Mucosa of stomach (tissue), 1 donor: ENCODE data around the gene STRIT1.

Experiments used
- H3K27me3 ChIP-seq: one replicate; pipeline ENCODE4 v1.7.0; 2013; ENCODE audit warnings: mild to moderate bottlenecking, low read length; ENCODE audit not compliant: control insufficient read depth, insufficient read depth
- H3K36me3 ChIP-seq: one replicate; pipeline ENCODE4 v1.7.0; 2013; ENCODE audit warnings: low read length; ENCODE audit not compliant: control insufficient read depth, insufficient read depth
- H3K4me1 ChIP-seq: one replicate; pipeline ENCODE4 v1.7.0; 2013; ENCODE audit warnings: mild to moderate bottlenecking, low read length; ENCODE audit not compliant: control insufficient read depth, insufficient read depth
- H3K4me3 ChIP-seq: one replicate; pipeline ENCODE4 v1.7.0; 2013; ENCODE audit warnings: low read length
- H3K9ac ChIP-seq: one replicate; pipeline ENCODE4 v1.7.0; 2013; ENCODE audit warnings: mild to moderate bottlenecking, low read length, moderate library complexity
- H3K9me3 ChIP-seq: one replicate; pipeline ENCODE4 v1.7.0; 2013; ENCODE audit warnings: mild to moderate bottlenecking, low read length, moderate library complexity; ENCODE audit not compliant: control insufficient read depth
- donor health status: Pancreatic carcinoma.

Gene STRIT1

DNA sequence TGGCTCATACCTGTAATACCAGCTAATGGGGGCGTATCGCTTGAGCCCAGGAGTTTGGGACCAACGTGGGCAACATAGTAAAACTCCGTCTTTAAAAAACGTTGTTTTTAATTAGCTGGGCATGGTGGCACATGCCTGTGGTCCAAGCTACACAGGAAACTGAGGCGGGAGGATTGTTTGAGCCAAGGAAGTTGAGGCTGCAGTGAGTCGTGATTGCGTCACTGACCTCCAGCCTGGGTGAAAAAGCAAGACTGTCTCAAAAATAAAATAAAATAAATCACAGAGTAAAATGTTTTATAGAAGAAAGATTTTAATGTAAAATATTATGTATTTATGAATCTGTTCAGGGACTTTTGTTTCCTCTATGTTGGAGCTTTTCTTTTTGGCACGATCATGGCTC lies 15.3 kb upstream of the STRIT1 start:
- no peak overlapping the region for H3K4me3 ChIP-seq
- no peaks in the 10 kb centered on the region for H3K9me3 ChIP-seq
- H3K27me3 ChIP-seq: no peaks in the 10 kb centered on the region
- H3K36me3 ChIP-seq: no peaks in the 10 kb centered on the region
- H3K9ac ChIP-seq: no peak overlapping the region
- H3K4me1 ChIP-seq: no peaks in the 10 kb centered on the region

DNA sequence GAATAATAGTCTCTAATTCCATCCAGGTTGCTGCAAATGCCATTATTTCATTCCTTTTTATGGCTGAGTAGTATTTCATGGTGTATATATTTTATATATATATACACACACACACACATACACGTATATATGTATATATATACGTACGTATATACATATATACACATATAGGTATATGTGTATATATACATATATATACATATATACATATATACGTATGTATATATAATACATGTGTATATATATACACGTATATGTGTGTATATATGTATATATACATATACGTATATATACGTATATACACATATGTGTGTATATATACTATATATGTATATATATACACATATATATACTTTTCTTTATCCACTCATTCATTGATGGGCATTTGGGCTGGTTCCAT lies 13.7 kb upstream of the STRIT1 start:
- Histone ChIP-seq H3K9ac (no peak overlapping the region), H3K27me3 (no peaks in the 10 kb centered on the region), H3K9me3 (no peaks in the 10 kb centered on the region)

DNA sequence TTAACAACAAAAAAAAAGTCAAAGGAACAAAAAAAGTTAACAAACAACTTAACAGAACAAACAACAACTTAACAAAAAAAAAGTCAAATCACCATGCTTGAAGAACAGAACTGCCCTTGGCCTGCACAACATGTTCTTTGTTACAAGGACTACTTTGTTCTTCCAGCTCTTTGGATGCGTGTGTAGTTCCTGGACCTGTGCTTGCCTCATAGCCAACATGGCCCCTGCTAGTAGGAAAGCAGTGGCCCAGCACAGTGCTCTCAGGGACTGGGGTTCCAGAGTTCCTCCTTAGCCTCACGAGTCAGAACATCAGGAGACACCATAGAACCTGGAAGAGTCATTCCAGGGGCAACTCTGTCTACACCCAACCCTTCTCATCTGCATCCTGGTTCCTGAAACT lies 10.9 kb upstream of the STRIT1 start:
- H3K4me3 ChIP-seq: no peak overlapping the region
- H3K9me3 ChIP-seq: no peaks in the 10 kb centered on the region
- H3K27me3 ChIP-seq: no peaks in the 10 kb centered on the region
- no peaks in the 10 kb centered on the region for H3K4me1 ChIP-seq
- no peaks in the 10 kb centered on the region for H3K36me3 ChIP-seq
- H3K9ac ChIP-seq: no peak overlapping the region

More for the DNA sequence above, 13.7 kb upstream of the STRIT1 start:
- no peaks in the 10 kb centered on the region for H3K4me1 ChIP-seq
- no peak overlapping the region for H3K4me3 ChIP-seq
- H3K36me3 ChIP-seq: no peaks in the 10 kb centered on the region

DNA sequence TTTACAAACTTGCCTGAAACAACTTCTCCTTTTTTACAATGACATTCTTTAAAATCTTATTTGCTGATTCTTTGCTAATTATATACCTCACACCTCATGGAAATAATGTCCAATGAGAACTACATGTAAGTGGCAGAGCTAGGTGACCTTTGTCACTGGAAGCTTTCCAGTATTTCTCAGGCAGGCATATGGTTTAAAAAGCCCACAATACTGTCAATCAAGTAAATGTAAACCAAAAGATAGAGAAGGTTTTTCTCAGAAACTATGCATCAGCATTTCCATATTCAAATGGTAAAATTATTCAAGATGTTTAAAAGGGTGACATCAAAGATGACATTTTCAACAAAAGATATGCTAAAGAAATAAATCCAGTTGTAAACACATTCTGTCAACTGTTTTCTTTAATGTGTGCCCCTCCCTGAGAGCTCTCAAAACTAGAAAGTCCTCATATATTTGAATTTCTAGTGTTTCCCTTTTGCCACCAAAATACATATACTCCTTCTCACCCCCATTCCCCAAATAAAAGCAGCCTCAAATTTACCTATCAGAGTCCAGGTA lies 10.1 kb upstream of the STRIT1 start:
- Histone ChIP-seq H3K9me3 (no peaks in the 10 kb centered on the region), H3K4me3 (no peak overlapping the region), H3K9ac (no peak overlapping the region), H3K27me3 (no peaks in the 10 kb centered on the region), H3K36me3 (no peaks in the 10 kb centered on the region), H3K4me1 (no peaks in the 10 kb centered on the region)

DNA sequence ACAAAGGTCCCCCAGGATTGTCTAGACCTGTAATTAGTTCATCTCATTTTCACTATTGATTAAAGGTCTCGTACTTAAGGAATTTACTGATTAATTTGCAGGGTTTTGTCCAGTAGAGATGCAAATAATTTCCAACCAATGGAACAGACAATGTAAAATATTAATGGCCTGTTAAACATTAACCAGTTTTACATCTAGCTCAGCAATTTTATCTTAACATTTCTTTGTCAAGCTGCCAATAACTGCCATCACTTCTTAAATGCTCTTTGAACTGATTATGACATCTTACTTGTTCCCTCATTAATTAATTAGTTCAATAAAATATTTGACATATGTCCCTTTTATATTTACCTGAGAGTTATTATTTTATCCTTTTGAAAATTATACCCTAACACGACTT lies 9.4 kb upstream of the STRIT1 start:
- Histone ChIP-seq H3K9ac (no peak overlapping the region), H3K36me3 (no peaks in the 10 kb centered on the region), H3K4me1 (no peaks in the 10 kb centered on the region), H3K27me3 (no peaks in the 10 kb centered on the region), H3K4me3 (no peak overlapping the region), H3K9me3 (no peaks in the 10 kb centered on the region)

DNA sequence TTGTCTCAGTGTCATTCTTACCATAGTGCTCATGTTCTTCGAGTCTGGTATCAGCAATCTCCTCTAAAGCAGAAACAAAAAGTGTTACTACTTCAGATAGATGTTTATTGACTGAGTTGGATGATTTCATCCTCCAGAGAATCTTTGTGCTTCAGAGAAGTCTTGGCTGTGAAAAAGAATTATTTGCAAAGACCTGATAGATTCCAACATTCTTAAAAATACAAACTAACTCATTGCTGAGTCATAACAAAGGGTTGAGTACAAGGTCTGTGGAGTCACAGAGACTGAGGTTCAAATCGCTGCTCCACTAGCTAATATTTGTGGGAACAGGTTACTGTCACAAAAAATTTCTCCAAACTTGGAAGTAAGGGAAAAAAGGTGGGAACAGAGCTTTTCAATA lies 9.0 kb upstream of the STRIT1 start:
- Histone ChIP-seq H3K4me1 (no peaks in the 10 kb centered on the region), H3K4me3 (no peak overlapping the region), H3K27me3 (no peaks in the 10 kb centered on the region), H3K36me3 (no peaks in the 10 kb centered on the region), H3K9me3 (no peaks in the 10 kb centered on the region), H3K9ac (no peak overlapping the region)

DNA sequence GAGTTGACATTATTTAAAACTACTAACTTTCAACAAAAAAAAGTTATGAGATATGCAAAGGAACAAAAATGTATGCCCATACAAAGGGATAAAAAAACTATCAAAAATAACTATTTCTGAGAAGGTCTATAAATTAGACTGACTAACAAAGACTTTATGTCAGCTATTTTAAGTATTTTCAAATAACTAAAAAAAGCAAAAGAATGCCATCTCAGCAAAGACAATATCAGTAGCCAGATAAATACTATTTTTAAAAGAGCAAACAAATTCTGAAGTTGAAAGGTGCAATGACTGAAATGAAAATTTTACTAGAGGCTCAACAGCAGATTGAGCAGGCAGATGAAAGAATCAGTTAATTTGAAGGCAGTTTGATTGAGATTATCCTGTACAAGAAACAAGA lies 3.6 kb upstream of the STRIT1 start:
- Histone ChIP-seq H3K9me3 (peaks cover 6% of the 10 kb centered on the region), H3K27me3 (no peaks in the 10 kb centered on the region), H3K4me3 (no peak overlapping the region), H3K9ac (no peak overlapping the region), H3K36me3 (no peaks in the 10 kb centered on the region), H3K4me1 (no peaks in the 10 kb centered on the region)

DNA sequence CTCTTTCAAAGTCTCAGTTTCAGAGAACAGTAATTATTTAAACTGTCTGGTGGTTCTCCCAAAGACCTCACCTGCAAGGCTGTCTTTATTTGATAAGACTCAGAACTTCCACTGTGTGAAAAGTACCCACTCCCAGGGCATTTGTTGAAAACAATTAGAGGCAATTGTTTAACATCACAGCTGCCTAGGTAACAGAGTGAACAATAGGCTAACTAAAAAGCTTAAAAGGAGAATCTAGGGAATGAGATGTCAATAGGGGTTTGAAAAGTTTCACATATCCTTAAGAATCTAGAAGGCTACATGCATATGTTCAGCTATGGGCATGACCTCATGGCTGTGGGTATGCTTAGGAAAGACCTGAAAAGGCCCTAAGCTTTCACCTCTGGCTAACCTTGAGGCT lies 2.9 kb upstream of the STRIT1 start:
- Histone ChIP-seq H3K9ac (no peak overlapping the region), H3K4me3 (no peak overlapping the region), H3K4me1 (no peaks in the 10 kb centered on the region)

DNA sequence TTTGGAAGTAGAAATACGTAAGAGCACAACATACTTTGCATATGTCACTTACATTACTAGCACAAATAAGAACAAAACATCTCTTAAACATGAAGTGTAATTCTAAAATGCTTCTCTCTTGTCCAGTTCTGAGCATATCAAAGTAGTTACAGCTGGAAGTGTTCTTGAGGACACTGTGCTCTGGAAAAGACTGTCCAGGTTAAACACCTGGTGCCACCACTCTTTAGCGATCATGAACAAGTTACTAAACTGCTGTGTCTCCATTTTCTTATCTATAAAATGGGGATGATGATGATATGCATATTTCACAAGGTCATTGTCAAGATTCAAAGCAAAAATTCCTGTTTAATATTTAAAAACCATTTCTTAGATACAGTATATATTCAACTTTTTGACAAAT lies 790 bp downstream of the STRIT1 start:
- Histone ChIP-seq H3K4me1 (no peaks in the 10 kb centered on the region), H3K9me3 (peaks cover 6% of the 10 kb centered on the region), H3K4me3 (no peak overlapping the region), H3K9ac (no peak overlapping the region), H3K27me3 (no peaks in the 10 kb centered on the region), H3K36me3 (no peaks in the 10 kb centered on the region)

More for the DNA sequence above, 2.9 kb upstream of the STRIT1 start:
- Histone ChIP-seq H3K9me3 (peaks cover 6% of the 10 kb centered on the region), H3K27me3 (no peaks in the 10 kb centered on the region), H3K36me3 (no peaks in the 10 kb centered on the region)

DNA sequence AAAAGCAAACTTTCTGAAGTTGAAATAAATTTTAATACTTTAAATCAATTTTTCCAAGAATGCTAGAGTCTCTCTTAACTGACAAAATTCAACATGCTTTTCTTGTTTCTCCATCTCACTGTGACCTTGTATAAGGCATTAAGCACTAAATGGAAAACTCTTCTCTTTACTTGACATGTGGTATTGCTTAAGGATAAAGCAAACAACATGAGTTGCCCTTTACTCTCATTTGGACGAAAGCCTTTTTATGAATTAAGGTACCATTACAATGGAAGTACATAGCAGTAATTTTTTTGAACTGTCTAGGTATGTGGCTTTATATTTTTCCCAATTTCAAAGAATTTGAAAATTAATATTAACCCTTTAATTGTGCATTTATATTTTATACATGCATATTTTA lies 1.4 kb downstream of the STRIT1 start:
- H3K4me3 ChIP-seq: no peak overlapping the region
- H3K9ac ChIP-seq: no peak overlapping the region
- peaks cover 6% of the 10 kb centered on the region for H3K9me3 ChIP-seq
- H3K4me1 ChIP-seq: no peaks in the 10 kb centered on the region
- H3K36me3 ChIP-seq: no peaks in the 10 kb centered on the region
- H3K27me3 ChIP-seq: no peaks in the 10 kb centered on the region

DNA sequence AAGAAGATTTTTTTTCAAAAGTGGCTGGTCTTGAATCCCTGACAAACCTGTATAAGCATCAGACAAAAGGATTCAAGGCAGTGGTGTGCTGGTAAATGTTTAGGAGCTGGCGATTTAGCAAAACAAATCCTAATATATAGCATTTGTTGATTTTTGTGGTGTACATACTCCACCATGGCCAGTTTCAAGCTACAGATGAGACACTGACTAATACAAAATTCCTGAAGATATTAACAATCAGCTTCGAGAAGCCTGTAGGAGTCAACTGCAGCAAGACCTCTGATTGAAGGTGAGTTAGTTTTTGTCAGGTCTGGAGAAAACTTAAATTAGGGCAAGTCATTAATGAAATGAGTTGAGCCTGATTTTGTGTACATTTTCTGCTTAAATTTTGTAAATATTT lies 6.7 kb downstream of the STRIT1 start:
- Histone ChIP-seq H3K9ac (no peak overlapping the region), H3K27me3 (no peaks in the 10 kb centered on the region), H3K36me3 (no peaks in the 10 kb centered on the region), H3K9me3 (no peaks in the 10 kb centered on the region), H3K4me3 (no peak overlapping the region), H3K4me1 (no peaks in the 10 kb centered on the region)

DNA sequence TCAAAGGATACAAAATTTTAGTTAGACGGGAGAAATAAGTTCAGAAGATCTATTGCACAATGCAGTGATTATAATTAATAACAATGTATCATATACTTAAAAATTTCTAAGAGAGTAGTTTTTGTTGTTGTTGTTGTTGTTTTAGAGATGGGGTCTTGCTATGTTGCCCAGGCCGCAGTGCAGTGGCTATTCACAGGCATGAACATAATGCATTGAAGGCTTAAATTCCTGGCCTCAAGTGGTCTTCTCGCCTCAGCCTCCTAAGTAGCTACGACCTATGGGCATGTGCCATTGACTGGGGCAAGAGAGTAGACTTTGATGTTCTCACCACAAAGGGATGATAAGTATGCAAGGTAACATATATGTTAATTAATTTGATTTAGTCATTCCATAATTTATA lies 7.5 kb downstream of the STRIT1 start:
- H3K4me3 ChIP-seq: no peak overlapping the region
- no peaks in the 10 kb centered on the region for H3K36me3 ChIP-seq
- no peak overlapping the region for H3K9ac ChIP-seq
- H3K27me3 ChIP-seq: no peaks in the 10 kb centered on the region
- no peaks in the 10 kb centered on the region for H3K4me1 ChIP-seq
- no peaks in the 10 kb centered on the region for H3K9me3 ChIP-seq
